Naive B cell (primary cell): Measurements from ENCODE around the gene CDC45. TPM values are rescaled to one million over a fixed set of nuclear protein-coding genes. Genes with fewer than 3 reads are reported as not detected.

Experiments
- ATAC-seq, 2 donors: fragments of 150-1000 bp; cut with Tn5 transposase; 2 replicates each; pipeline ENCODE4 v1.10.0; 2021; ENCODE audit warnings: low read depth in 2 of 2, mild to moderate bottlenecking in 2 of 2, moderate library complexity in 2 of 2
- DNase-seq: peaks from one replicate; pipeline ENCODE4 v3.0.0; 2022
- H3K27ac Mint-ChIP-seq, 6 donors: one replicate each; pipeline ENCODE4 v1.8.0; 2020 to 2022; ENCODE audit warnings: mild to moderate bottlenecking in 6 of 6, mixed read lengths in 6 of 6, moderate library complexity in 5 of 6, inconsistent platforms in 2 of 6
- H3K27me3 Mint-ChIP-seq, 3 donors: one replicate each; pipeline ENCODE4 v1.8.0; 2021 to 2022; ENCODE audit warnings: mixed read lengths in 3 of 3, mild to moderate bottlenecking in 1 of 3
- H3K36me3 Mint-ChIP-seq, 2 donors: one replicate each; pipeline ENCODE4 v1.8.0; 2020 to 2022; ENCODE audit warnings: mixed read lengths in 2 of 2, inconsistent platforms in 1 of 2, mild to moderate bottlenecking in 1 of 2
- H3K4me1 Mint-ChIP-seq, 3 donors: one replicate each; pipeline ENCODE4 v1.8.0; 2020 to 2022; ENCODE audit warnings: mixed read lengths in 3 of 3, inconsistent platforms in 1 of 3, mild to moderate bottlenecking in 1 of 3, moderate library complexity in 1 of 3
- H3K4me3 Mint-ChIP-seq, 8 donors: one replicate each; pipeline ENCODE4 v1.8.0; 2020 to 2022; ENCODE audit warnings: mild to moderate bottlenecking in 8 of 8, mixed read lengths in 8 of 8, moderate library complexity in 8 of 8, inconsistent platforms in 2 of 8
- H3K9me3 Mint-ChIP-seq, 7 donors: one replicate each; pipeline ENCODE4 v1.8.0; 2020 to 2022; ENCODE audit warnings: mixed read lengths in 7 of 7, mild to moderate bottlenecking in 5 of 7, inconsistent platforms in 2 of 7, moderate library complexity in 1 of 7
- polyA plus RNA-seq, 6 donors: library from polyadenylated mRNA; unstranded; fragments of 300-500 nt; fragmentation: Illumina TruSeq; gene quantifications; one replicate each; pipeline ENCODE4 v1.2.3, GENCODE V29; 2021; ENCODE audit warnings: low read depth in 6 of 6

CDC45 gene
- polyA plus RNA-seq, 6 donors from 2014 or later: 0.28 to 0.44 TPM; not detected in 4

GRCh38 chr22:19520566-19521305 lies 41.0 kb downstream of the CDC45 start:
- H3K4me1 Mint-ChIP-seq: peaks cover 6 to 7% (median 6%) of the 10 kb centered on the region in 3 donors
- H3K27me3 Mint-ChIP-seq: peaks cover 0 to 27% (median 21%) of the 10 kb centered on the region in 3 donors
- no peak overlapping the region for H3K27ac Mint-ChIP-seq
- no peaks in the 10 kb centered on the region for H3K9me3 Mint-ChIP-seq
- no peaks in the 10 kb centered on the region for H3K36me3 Mint-ChIP-seq
- ATAC-seq: no peak
- DNase-seq: no peak
- no peak overlapping the region for H3K4me3 Mint-ChIP-seq

- H3K4me3 Mint-ChIP-seq: peak overlapping the region in 2 of 8 donors; percentile 30 to 37
- H3K27me3 Mint-ChIP-seq: peaks cover under 1 to 43% (median 37%) of the 10 kb centered on the region in 3 donors
- DNase-seq (no peak), ATAC-seq (no peak)
- no peaks in the 10 kb centered on the region for H3K9me3 Mint-ChIP-seq
- no peak overlapping the region for H3K27ac Mint-ChIP-seq
- no peaks in the 10 kb centered on the region for H3K36me3 Mint-ChIP-seq
- H3K4me1 Mint-ChIP-seq: peaks cover 6 to 7% (median 6%) of the 10 kb centered on the region in 3 donors
Observed at GRCh38 chr22:19522190-19522880, 42.6 kb downstream of the CDC45 start.

- ATAC-seq (no peak), DNase-seq (no peak)
- Mint-ChIP-seq H3K27me3 (peaks cover 6 to 44% (median 39%) of the 10 kb centered on the region in 3 donors), H3K27ac (peak overlapping the region in 1 of 6 donors; percentile 91), H3K36me3 (no peaks in the 10 kb centered on the region), H3K4me3 (peak overlapping the region in 4 of 8 donors; percentile 29 to 37 (median 34)), H3K9me3 (no peaks in the 10 kb centered on the region), H3K4me1 (peaks cover 6 to 7% (median 6%) of the 10 kb centered on the region in 3 donors)
Observed at GRCh38 chr22:19522881-19523239, 43.1 kb downstream of the CDC45 start.

- peaks cover 6 to 51% (median 39%) of the 10 kb centered on the region in 3 donors for H3K27me3 Mint-ChIP-seq
- H3K4me1 Mint-ChIP-seq: peaks cover 6 to 7% (median 6%) of the 10 kb centered on the region in 3 donors
- DNase-seq (no peak), ATAC-seq (no peak)
- H3K9me3 Mint-ChIP-seq: no peaks in the 10 kb centered on the region
- H3K27ac Mint-ChIP-seq: no peak overlapping the region
- H3K4me3 Mint-ChIP-seq: peak overlapping the region in 3 of 8 donors; percentile 30 to 56 (median 56)
- H3K36me3 Mint-ChIP-seq: no peaks in the 10 kb centered on the region
Observed at GRCh38 chr22:19523240-19524169, 43.8 kb downstream of the CDC45 start.

- ATAC-seq: no peak
- H3K4me1 Mint-ChIP-seq: peaks cover 6 to 7% (median 6%) of the 10 kb centered on the region in 3 donors
- peak within 1 kb of the TSS in 6 of 8 donors; percentile 56 to 78 (median 68) for H3K4me3 Mint-ChIP-seq
- no peak for DNase-seq
- H3K27me3 Mint-ChIP-seq: peaks cover 6 to 54% (median 39%) of the 10 kb centered on the region in 3 donors
- H3K9me3 Mint-ChIP-seq: no peaks in the 10 kb centered on the region
- no peaks in the 10 kb centered on the region for H3K36me3 Mint-ChIP-seq
- H3K27ac Mint-ChIP-seq: no peak within 1 kb of the TSS
Observed at GRCh38 chr22:19524170-19525115, 44.7 kb downstream of the CDC45 start, which contains the start of gene CLDN5. TSS of gene CLDN5 (minus strand) at chr22:19524410. CDS start at chr22:19524255, 155 bp downstream.

GRCh38 chr22:19525116-19525660 lies 45.5 kb downstream of the CDC45 start:
- no peak overlapping the region for H3K27ac Mint-ChIP-seq

GRCh38 chr22:19525666-19526065 lies 45.9 kb downstream of the CDC45 start:
- H3K27me3 Mint-ChIP-seq: peaks cover 6 to 60% (median 41%) of the 10 kb centered on the region in 3 donors
- no peak overlapping the region for H3K27ac Mint-ChIP-seq
- no peak for DNase-seq
- ATAC-seq: no peak
- H3K9me3 Mint-ChIP-seq: no peaks in the 10 kb centered on the region
- H3K36me3 Mint-ChIP-seq: no peaks in the 10 kb centered on the region
- peak overlapping the region in 1 of 8 donors; percentile 12 for H3K4me3 Mint-ChIP-seq
- peaks cover 6 to 7% (median 6%) of the 10 kb centered on the region in 3 donors for H3K4me1 Mint-ChIP-seq

More at GRCh38 chr22:19525116-19525660, 45.5 kb downstream of the CDC45 start:
- DNase-seq (no peak), ATAC-seq (no peak)
- H3K4me3 Mint-ChIP-seq: peak overlapping the region in 3 of 8 donors; percentile 25 to 70 (median 65)
- peaks cover 6 to 55% (median 39%) of the 10 kb centered on the region in 3 donors for H3K27me3 Mint-ChIP-seq
- no peaks in the 10 kb centered on the region for H3K36me3 Mint-ChIP-seq
- H3K4me1 Mint-ChIP-seq: peaks cover 6 to 7% (median 6%) of the 10 kb centered on the region in 3 donors
- no peaks in the 10 kb centered on the region for H3K9me3 Mint-ChIP-seq

- Mint-ChIP-seq H3K4me3 (peak overlapping the region in 2 of 8 donors; percentile 12 to 46), H3K9me3 (no peaks in the 10 kb centered on the region), H3K4me1 (peaks cover 6 to 7% (median 6%) of the 10 kb centered on the region in 3 donors), H3K27ac (peak overlapping the region in 1 of 6 donors; percentile 75), H3K27me3 (peaks cover 6 to 64% (median 44%) of the 10 kb centered on the region in 3 donors), H3K36me3 (no peaks in the 10 kb centered on the region)
- no peak for DNase-seq
- no peak for ATAC-seq
Observed at GRCh38 chr22:19526076-19526701, 46.5 kb downstream of the CDC45 start.

GRCh38 chr22:19526702-19527111 lies 47.0 kb downstream of the CDC45 start:
- Mint-ChIP-seq H3K27ac (no peak overlapping the region), H3K9me3 (no peaks in the 10 kb centered on the region), H3K36me3 (no peaks in the 10 kb centered on the region), H3K4me3 (peak overlapping the region in 1 of 8 donors; percentile 46), H3K27me3 (peaks cover 6 to 64% (median 44%) of the 10 kb centered on the region in 3 donors), H3K4me1 (peaks cover 6 to 7% (median 6%) of the 10 kb centered on the region in 3 donors)
- DNase-seq: no peak
- ATAC-seq: no peak

GRCh38 chr22:19527321-19527721 lies 47.6 kb downstream of the CDC45 start:
- ATAC-seq: no peak

GRCh38 chr22:19527861-19528417 lies 48.2 kb downstream of the CDC45 start:
- Mint-ChIP-seq H3K27me3 (peaks cover 6 to 53% (median 43%) of the 10 kb centered on the region in 3 donors), H3K27ac (no peak overlapping the region), H3K36me3 (no peaks in the 10 kb centered on the region), H3K4me3 (no peak overlapping the region), H3K9me3 (no peaks in the 10 kb centered on the region), H3K4me1 (peaks cover 6 to 7% (median 6%) of the 10 kb centered on the region in 3 donors)
- ATAC-seq (no peak), DNase-seq (no peak)

More at GRCh38 chr22:19527321-19527721, 47.6 kb downstream of the CDC45 start:
- H3K27ac Mint-ChIP-seq: no peak overlapping the region
- peaks cover 6 to 7% (median 6%) of the 10 kb centered on the region in 3 donors for H3K4me1 Mint-ChIP-seq
- H3K4me3 Mint-ChIP-seq: no peak overlapping the region
- peaks cover 6 to 58% (median 44%) of the 10 kb centered on the region in 3 donors for H3K27me3 Mint-ChIP-seq
- DNase-seq: no peak
- H3K36me3 Mint-ChIP-seq: no peaks in the 10 kb centered on the region
- H3K9me3 Mint-ChIP-seq: no peaks in the 10 kb centered on the region
